ENCODE results near the gene TBC1D12. TPM values are rescaled to one million over a fixed set of nuclear protein-coding genes. Genes with fewer than 3 reads are reported as not detected.

Gene TBC1D12
- total RNA-seq, 2 experiments from 2014 or later: 0.20 TPM

DNA sequence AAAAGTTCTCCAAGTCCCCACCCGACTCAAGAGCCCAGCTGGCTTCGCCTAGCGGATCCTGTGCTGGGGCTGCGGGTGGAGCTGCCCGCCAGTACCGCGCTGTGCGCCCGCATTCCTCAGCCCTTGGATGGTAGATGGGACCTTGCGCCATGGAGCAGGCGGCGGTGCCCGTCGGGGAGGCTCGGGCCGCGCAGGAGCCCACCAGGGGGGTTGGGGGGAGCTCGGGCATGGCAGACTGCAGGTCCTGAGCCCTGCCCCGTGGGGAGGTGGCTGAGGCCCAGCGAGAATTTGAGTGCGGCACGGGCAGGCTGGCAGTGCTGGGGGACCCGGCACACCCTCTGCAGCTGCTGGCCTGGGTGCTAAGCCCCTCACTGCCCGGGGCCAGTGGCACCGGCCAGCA, 57.0 kb downstream of the TBC1D12 start:
- Mint-ChIP-seq H3K4me3 (no peak overlapping the region), H3K36me3 (ENCODE audit: low read depth) (no peaks in the 10 kb centered on the region), H3K27me3 (peaks cover 11% of the 10 kb centered on the region), H3K27ac (no peak overlapping the region), H3K4me1 (ENCODE audit: low read depth) (no peaks in the 10 kb centered on the region), H3K9me3 (peaks cover 1% of the 10 kb centered on the region)
- DNase-seq (no peak), ATAC-seq (no peak)
- intact Hi-C loops (cut with micrococcal nuclease): no loop called here
- TF ChIP-seq, protein P1, sequence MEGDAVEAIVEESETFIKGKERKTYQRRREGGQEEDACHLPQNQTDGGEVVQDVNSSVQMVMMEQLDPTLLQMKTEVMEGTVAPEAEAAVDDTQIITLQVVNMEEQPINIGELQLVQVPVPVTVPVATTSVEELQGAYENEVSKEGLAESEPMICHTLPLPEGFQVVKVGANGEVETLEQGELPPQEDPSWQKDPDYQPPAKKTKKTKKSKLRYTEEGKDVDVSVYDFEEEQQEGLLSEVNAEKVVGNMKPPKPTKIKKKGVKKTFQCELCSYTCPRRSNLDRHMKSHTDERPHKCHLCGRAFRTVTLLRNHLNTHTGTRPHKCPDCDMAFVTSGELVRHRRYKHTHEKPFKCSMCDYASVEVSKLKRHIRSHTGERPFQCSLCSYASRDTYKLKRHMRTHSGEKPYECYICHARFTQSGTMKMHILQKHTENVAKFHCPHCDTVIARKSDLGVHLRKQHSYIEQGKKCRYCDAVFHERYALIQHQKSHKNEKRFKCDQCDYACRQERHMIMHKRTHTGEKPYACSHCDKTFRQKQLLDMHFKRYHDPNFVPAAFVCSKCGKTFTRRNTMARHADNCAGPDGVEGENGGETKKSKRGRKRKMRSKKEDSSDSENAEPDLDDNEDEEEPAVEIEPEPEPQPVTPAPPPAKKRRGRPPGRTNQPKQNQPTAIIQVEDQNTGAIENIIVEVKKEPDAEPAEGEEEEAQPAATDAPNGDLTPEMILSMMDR (IDR thresholded peaks at IDR 0.05): no peak
- POLR2A ChIA-PET: no interaction called here
- CTCF ChIA-PET: interaction anchor here (1.1 kb wide), 1 partner anchor 15 kb away, joined by 3 read pairs; no protein-coding TSS in a partner anchor

DNA sequence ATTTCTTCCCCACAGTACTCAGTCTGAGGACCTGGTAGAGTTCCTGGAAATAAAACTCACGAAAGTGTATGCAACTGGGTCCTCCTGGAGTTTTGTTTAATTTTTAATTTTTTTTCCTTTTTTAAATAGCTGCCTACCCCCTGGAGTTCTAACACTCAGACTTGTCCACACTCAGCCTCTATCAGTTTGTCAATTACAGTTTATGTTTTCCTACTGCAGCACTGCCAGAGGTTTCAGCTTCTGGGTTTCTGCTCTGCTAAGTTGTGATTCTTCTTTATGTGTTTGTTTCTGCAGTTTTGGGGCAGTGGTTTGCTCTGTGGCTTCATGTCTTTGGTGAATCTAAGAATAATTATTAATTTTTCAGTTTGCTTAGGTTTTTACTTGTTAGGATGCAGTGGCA, 59.2 kb downstream of the TBC1D12 start:
- H3K4me1 Mint-ChIP-seq (ENCODE audit: low read depth): no peaks in the 10 kb centered on the region
- intact Hi-C loops (cut with micrococcal nuclease): no loop called here
- H3K9me3 Mint-ChIP-seq: peaks cover 1% of the 10 kb centered on the region
- ChIA-PET POLR2A (no interaction called here), CTCF (interaction anchor here (1.0 kb wide), 1 partner anchor 18 kb away, joined by 3 read pairs; no protein-coding TSS in a partner anchor)
- TF ChIP-seq, protein P1 (IDR thresholded peaks at IDR 0.05): no peak
- no peak for DNase-seq
- H3K4me3 Mint-ChIP-seq: no peak overlapping the region
- no peaks in the 10 kb centered on the region for H3K36me3 Mint-ChIP-seq (ENCODE audit: low read depth)
- H3K27me3 Mint-ChIP-seq: peaks cover 12% of the 10 kb centered on the region
- no peak for ATAC-seq
- no peak overlapping the region for H3K27ac Mint-ChIP-seq

DNA sequence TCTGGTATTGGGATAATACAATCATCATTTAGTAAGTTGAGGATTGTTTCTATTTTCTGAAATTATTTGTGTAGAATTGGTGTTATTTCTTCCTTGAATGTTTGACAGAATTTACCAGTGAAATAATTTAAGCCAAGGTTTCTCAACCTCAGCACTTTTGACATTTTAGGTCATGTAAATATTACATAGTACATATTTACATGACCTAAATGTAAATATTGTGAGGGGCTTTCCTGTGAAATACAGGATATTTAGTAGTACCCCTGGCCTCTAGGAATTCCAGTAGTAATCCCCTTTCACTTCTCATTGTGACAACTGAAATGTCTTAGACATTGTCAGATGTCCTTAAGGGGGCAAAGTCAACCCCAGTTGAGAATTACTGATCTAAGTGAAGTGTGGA, 59.8 kb downstream of the TBC1D12 start:
- H3K27me3 Mint-ChIP-seq: peaks cover 12% of the 10 kb centered on the region
- H3K4me3 Mint-ChIP-seq: no peak overlapping the region
- POLR2A ChIA-PET: no interaction called here
- CTCF ChIA-PET: interaction anchor here (1.0 kb wide), 1 partner anchor 18 kb away, joined by 3 read pairs; no protein-coding TSS in a partner anchor
- TF ChIP-seq, protein P1 (IDR thresholded peaks at IDR 0.05): no peak
- H3K4me1 Mint-ChIP-seq (ENCODE audit: low read depth): no peaks in the 10 kb centered on the region
- H3K27ac Mint-ChIP-seq: no peak overlapping the region
- intact Hi-C loops (cut with micrococcal nuclease): no loop called here
- no peak for DNase-seq
- no peaks in the 10 kb centered on the region for H3K36me3 Mint-ChIP-seq (ENCODE audit: low read depth)
- peaks cover 1% of the 10 kb centered on the region for H3K9me3 Mint-ChIP-seq
- ATAC-seq: no peak

DNA sequence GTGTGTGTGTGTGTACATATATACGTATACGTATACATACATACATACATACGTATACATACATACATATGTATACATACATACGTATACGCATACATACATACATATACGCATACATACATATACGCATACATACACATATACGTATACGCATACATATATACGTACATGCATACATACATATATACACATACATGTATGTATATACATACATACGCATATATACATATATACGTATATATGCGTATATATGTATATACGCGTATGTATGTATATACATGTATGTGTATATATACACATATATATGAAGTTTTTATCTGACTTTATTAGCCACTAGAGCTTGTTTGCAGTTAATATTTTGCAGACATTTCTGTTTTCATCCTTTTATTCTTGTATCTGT, 63.3 kb downstream of the TBC1D12 start:
- CTCF ChIA-PET: no interaction called here
- no peaks in the 10 kb centered on the region for H3K9me3 Mint-ChIP-seq
- POLR2A ChIA-PET: interaction anchor here (0.6 kb wide), 1 partner anchor 13 kb away, joined by 3 read pairs; no protein-coding TSS in a partner anchor
- DNase-seq: no peak
- ATAC-seq: no peak
- intact Hi-C loops (cut with micrococcal nuclease): no loop called here
- TF ChIP-seq, protein P1 (IDR thresholded peaks at IDR 0.05): no peak
- no peak overlapping the region for H3K4me3 Mint-ChIP-seq
- H3K27me3 Mint-ChIP-seq: peaks cover 10% of the 10 kb centered on the region
- H3K27ac Mint-ChIP-seq: no peak overlapping the region
- H3K4me1 Mint-ChIP-seq (ENCODE audit: low read depth): no peaks in the 10 kb centered on the region
- no peaks in the 10 kb centered on the region for H3K36me3 Mint-ChIP-seq (ENCODE audit: low read depth)

DNA sequence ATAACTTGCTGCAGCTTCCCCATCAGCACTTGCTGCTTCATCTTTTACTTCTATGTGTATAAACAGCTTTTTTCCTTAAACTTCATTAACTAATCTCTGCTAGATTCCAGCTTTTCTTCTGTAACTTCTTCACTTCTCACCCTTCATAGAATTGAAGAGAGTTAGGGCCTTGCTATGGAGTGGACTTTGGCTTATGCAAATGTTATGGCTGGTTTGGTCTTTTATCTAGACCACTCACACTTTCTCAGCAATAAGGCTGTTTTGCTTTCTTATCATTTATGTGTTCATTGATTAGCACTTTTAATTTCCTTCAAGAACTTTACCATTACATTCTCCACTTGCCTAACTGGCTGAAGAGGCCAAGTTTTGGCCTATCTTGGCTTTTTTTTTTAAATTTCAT, 79.1 kb downstream of the TBC1D12 start:
- ChIA-PET POLR2A (no interaction called here), CTCF (no interaction called here)
- Mint-ChIP-seq H3K27me3 (peaks cover 3% of the 10 kb centered on the region), H3K4me1 (ENCODE audit: low read depth) (no peaks in the 10 kb centered on the region), H3K4me3 (no peak overlapping the region), H3K27ac (no peak overlapping the region), H3K9me3 (no peaks in the 10 kb centered on the region), H3K36me3 (ENCODE audit: low read depth) (no peaks in the 10 kb centered on the region)
- intact Hi-C loops (cut with micrococcal nuclease): no loop called here
- ATAC-seq (no peak), DNase-seq (no peak)
- TF ChIP-seq, protein P1 (IDR thresholded peaks at IDR 0.05): no peak

Measured in activated CD8-positive, alpha-beta T cell treated with anti-CD3 and anti-CD28 coated beads for 36 hours (primary cell).